NCI-H510A treated with DMSO at 0.1 percent for 48 hours (cell line): Measurements from ENCODE around the gene DDI2.
"Not testable (repeated sequence)": the region's sequence is repeated elsewhere in the genome, so short reads cannot be mapped to it uniquely, and the experiment has no call there.

Source experiments
- DNase-seq: peaks from one replicate; lab custom pipeline; 2025; lab: John Stamatoyannopoulos, UW

Gene DDI2

DNA sequence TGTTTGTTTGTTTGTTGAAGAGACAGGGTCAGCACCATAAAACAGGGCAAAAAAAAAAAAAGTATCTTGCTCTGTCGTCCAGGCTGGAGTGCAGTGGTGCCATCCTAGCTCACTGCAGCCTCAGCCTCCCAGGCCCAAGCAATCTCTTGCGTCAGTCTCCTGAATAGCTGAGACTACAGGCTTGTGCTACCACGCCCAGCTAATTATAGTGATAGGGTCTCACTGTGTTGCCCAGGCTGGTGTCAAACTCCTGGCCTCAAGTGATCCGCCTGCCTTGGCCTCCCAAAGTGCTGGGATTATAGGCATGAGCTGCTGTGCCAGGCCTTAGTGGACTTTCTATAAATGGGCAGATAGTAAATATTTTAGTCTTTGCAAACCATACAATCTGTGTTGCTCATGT lies 19.2 kb downstream of the DDI2 start:
- DNase-seq, result no peak

DNA sequence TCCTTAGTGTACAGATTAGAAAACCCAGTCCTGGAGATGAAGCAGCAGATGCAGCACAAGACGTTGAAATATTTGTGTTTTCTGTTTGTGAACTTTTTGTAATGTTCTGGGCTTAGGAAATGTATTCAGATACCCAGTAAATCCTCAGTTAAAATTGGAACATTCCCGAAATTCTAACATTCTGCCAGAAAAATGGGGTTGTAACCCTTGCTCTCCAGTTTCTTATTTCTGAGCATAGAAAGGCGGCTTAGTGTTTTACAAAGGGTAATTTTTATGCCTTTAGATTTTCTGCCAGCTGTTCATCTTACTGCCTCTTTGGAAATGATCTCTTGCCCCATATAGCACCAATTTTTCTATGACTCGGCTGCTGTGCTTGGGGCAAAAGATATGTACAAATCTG lies 20.6 kb downstream of the DDI2 start:
- no peak for DNase-seq

DNA sequence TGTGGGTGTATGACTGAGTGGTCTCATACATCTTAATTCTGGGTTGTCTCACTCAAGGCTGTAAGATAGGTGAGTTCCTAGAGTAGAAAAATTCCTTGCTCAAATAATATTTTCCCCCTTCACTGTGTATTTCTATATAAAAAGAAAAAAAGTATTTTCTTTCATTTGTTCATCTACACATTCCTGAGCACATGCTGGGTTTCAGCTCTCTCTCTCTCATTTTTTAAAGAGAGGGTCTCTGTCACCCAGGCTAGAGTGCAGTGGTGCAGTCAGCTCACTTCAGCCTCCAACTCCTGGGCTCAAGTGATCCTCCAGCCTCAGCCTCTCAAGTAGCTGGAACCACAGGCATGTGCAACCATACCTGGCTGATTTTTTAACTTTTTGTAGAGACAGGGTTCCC lies 22.0 kb downstream of the DDI2 start:
- no peak for DNase-seq

DNA sequence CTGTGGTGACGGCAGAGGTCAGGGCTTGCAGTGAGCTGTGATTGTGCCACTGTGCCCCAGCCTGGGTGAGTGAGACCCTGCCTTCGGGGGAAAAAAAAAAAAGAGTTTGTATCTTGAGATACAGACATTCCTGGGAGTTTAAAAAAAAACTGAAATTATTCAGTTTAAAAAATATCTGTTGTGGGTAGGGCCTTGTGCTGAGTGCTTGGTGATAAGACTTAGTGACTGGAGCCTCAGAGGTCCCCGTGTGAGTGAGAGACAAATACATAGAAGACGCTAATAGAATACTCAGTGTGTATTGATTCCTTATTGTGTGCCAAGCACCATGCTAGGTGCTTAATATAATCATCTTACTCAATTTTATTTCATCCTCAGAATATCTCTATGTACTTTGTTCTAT lies 22.7 kb downstream of the DDI2 start:
- DNase-seq, result no peak

DNA sequence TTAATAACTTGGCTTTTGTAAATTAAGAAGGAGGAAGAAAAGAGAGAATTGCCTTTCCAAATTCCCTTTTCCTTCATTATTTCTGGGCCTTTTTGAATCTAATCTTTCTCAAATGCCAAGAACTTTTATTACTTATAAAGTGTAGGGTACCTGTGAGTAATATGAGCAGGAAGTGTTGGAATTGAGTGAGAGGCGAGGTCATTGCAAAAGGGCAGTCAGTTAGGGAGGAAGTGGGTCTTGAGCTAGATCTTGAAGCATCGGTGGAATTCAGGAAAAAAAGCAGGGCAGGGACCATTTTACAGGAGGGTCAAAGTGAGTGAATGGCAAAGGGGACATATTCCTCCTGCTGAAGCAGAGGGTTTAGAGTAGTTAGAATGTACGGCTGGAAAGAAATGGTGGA lies 23.4 kb downstream of the DDI2 start:
- no peak for DNase-seq

DNA sequence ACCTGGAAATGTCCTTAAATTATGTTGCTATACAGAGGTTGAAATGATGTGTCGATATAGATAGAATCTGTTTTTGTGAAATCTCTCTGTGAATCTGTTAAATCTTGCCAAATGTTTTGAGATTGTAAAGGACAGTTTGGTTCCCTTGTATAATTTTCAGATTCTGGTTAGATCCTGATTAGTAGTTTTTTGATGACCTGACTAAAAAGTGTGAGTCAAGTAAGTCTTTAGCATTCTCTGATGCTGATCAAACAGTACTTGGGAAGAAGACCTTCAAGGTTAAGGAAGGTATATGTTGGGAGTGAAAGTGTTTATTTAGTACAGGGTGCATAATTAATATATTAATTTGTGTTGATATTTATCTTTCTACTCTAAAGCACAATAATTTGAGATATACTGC lies 32.7 kb downstream of the DDI2 start:
- no peak for DNase-seq

DNA sequence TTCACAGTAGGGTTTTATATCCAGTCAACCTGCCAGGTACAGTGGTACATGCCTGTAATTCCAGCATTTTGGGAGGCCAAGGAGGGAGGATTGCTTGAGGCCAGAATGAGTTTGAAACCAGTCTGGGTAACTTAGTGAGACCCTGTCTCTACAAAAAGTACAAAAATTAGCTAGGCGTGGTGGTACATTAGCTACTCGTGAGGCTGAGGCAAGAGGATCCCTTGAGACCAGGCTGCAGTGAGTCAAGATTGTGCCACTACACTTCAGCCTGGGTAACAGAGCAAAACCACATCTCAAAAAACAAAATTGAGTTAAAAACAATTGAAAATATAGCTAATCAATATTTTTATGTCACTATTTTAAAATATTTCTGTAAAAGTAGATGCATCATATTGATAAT lies 33.2 kb downstream of the DDI2 start:
- no peak for DNase-seq

DNA sequence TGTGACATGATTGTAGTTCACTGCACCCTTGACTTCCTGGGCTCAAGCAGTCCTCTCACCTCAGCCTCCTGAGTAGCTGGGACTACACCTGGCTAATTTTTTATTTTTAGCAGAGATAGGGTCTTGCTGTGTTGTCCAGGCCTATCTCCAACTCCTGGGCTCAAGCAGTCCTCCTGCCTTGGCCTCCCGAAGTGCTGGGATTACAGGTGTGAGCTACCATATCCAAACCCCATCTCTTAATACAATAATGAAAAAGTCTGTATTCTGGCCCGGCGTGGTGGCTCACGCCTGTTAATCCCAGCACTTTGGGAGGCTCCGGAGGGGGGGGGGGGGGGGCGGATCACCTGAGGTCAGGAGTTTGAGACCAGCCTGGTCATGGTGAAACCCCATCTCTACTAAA lies 34.9 kb downstream of the DDI2 start:
- not testable (repeated sequence) for DNase-seq

DNA sequence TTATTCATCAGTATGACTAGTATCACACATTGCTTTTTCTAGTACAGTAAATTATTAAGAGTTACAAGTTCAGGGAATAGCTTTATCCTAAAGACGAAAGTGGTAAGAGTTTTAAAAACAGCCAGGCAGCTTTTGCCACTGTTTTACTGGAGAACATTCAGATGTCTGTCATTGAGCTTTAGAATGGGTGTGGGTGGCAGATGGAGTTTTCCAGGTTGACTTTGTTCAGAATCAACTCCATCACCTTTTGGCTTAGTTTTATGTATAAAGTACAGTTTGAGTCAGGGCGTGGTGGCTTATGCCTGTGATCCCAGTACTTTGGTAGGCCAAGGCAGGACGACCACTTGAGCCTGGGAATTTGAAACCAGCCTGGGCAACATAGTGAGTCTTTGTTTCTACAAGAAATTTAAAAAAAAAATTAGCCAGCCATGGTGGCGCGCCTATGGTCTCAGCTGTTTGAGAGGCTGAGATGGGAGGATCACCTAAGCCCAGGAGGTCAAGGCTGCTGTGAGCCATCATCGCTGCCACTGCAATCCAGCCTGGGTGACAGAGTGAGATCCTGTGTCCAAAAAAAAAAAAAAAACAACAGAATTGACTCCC lies 36.9 kb downstream of the DDI2 start:
- DNase-seq, result no peak

DNA sequence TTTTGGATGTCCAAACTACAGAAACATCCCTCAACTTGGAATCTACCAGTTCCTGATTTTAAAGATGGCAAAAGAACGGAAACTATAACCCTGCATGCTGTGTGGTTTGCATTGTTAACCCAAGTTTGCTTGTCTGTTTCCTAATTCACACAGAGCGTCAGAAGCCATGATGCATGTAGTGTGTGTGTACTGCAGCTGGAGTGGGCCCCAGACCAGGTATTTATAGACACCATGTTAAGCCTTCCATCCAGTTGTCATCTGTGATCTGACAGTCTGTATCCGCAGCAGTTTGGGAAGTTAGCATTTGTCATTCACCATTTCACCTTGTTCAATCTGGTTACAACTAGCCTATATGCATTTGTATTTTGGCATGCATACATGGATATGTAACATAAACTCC lies 39.2 kb downstream of the DDI2 start:
- DNase-seq, result no peak

DNA sequence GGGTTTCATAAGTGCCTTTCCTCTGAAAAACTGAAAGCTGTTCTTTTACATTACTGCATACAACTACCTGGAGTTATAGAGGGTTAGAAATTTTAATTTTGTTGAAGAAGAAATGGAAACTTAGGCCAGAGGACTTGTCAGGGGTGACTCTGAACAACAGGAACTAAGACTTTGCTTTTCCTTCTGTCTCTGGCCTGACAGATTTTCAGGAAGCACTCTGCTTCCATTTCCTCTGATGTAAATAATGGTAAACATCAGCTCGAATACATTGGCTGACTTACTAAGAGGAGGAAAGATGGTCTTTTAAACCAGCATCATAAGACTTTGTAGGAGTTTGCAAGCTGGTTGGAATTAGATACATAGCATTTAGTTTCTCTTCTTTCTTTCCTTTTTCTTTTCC lies 39.8 kb downstream of the DDI2 start:
- DNase-seq, result no peak

DNA sequence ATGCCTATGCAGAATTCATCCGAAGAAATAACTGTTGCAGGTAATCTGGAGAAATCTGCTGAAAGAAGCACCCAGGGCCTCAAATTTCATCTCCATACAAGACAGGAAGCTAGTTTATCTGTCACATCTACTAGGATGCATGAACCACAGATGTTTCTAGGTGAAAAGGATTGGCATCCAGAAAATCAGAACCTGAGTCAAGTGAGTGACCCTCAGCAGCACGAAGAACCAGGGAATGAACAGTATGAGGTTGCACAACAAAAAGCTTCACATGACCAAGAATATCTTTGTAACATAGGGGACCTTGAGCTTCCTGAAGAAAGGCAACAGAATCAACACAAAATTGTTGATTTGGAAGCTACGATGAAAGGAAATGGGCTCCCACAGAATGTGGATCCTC lies 42.9 kb downstream of the DDI2 start:
- DNase-seq, result no peak

DNA sequence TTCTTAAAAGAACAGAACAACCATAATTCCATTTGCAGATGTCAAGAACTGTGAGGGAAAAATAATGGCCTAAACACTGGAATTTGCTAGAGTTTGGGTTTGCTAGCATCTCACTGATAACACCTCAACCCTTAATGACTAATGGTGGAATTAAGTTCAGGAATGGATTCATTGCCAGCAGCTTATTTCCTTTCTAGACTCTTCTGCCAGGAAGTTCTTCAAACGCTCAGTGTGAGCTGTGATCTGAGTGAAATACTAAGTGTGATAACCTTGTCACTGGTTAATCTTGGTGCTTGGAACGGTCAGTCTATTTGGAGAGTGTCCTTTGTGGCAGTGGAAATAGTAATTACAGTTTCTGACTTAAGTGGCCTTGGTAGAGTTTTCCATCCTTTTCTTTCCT lies 45.2 kb downstream of the DDI2 start:
- no peak for DNase-seq

DNA sequence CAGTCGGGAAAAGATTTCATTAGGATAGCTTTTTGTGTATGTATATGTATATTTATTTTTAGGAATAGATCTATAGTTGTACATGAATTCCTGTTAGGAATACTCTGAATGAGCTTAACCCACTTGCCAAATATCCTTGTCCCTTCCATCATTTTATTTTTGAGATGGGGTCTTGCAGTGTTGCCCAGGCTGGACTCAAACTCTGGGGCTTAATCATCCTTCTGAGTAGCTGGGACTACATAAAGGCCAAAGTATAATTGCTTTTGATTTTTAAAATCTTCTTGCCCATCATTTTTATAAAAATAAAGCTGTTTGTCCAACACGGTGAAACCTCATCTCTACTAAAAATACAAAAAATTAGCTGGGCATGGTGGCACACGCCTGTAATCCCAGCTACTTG lies 46.7 kb downstream of the DDI2 start:
- no peak for DNase-seq

DNA sequence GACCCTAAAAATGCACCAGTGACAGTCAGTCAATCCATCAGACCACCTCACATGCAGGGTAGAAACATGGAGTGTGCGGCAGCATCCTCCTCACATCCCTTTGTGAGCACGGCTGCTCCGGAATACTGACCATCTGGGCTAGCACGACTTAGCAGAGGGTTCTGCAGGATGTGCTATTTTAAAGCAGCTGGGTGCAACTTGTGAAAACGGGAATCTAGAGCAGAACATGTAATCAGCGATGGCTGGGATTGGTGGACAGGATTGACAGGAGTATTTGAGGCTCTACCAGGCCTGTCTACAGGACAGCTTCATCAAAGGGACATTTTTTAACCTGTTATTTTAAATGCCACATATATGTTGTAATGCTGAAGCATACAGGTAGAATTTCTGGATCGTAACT lies 50.1 kb downstream of the DDI2 start:
- no peak for DNase-seq

DNA sequence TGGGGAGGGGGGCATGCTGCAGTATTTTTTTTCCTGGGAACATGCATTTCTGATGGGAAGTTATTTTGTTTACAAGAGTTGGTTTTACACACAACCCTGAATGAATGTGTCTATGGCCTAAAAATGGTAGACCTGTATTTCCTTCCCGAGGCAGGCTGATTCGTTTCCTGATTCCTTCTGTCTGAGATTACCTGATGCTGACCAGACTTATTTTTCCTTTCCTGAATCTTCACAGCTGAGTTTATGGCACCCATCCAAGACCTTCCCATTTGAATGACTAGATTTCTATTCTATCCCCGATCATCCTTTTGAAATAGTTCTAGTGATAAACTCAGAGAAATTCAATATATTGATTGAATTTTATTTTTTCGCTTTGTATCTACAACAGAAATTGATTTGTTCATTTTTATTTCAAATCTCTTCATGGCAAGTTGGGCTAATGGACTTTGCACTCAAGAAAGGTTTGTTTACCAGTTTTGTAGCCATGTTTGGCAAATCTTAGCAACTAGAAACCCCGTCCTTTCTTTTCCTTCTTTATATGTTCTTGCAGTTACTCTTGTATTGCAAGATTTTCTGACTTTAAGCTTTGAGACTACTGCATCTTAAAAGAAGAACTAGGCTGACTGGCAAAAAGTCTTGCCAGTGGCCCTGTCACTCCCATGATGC lies 51.0 kb downstream of the DDI2 start:
- DNase-seq, result no peak

DNA sequence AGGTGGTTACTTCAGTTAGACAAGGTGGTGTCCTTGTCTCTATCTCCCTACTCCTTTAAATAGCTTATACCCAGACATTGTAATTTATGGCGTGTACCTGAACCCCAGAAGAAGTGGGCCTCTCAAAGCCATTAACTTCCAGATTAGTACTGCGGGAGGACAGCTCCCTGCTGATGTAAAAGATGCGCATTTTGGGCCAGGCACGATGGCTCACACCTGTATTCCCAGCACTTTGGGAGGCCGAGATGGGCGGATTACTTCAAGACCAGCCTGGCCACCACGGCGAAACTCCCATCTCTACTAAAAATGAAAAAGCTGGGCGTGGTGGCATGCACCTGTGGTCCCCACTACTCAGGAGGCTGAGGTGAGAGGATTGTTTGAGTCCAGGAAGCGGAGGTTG lies 51.8 kb downstream of the DDI2 start:
- DNase-seq, result no peak

DNA sequence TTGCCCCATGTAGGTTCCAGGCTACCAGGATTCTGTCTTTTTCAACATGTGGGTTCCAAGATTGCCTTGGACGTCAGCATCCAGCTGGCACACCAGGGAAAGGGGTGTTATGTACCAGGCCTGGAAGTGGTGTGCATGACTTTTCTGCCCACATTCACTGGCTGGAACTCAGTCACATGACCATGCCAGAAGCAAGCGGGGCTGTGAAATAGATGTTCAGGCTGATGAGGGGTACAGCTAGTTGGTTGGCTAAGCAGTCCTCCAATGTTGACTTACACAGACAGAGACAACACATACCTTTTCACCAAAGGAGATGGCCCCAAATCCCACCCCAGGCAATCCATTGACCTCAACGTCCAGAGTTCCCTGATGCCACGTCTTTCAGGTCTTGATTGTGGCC lies 52.6 kb downstream of the DDI2 start:
- DNase-seq, result no peak

DNA sequence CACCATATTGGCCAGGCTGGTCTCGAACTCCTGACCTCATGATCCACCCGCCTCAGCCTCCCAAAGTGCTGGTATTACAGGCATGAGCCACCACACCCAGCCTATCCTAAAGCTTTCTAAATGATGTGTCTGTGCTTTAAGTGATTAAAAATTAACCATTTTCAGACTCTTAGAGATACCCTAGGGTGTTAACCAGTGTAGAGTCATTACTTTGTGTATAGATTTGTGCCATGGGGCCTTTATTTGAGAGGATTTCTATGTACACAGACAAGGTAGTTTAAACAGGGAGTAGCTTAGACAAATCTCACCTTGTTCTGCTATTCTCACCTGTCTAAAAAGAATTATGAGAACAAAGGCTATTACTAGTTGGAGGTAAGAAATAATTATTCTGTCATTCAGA lies 54.2 kb downstream of the DDI2 start:
- no peak for DNase-seq

DNA sequence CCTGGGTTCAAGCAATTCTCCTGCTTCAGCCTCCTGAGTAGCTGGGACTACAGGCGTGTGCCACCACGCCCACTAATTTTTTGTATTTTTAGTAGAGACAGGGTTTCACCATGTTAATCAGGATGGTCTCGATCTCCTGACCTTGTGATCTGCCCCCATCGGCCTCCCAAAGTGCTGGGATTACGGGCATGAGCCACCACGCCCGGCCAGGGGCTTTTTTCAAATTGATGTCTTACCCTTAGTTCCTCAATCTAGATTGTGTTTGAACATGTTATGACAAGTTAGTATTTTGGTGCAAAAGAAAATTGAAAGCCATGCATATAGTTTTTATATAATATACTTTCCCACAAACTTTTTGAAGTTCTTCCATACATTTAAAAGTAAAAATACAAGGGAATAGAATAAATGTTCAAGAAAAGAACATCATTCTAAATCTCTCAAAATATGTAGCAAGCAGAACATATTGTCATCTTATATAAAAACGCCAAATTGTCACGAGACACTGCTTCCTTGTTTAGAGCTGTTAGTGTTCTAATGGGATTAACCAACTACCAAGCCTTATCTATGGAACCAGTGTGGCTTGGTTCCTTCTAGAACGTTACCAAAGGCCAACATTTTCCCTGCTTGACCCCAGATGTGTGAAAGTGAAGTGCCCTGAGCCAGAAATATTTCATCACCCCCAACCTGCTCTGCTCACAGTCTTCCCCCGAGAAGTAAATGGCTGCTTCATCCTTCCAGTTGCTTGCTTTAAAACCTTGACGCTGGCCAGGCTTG lies 57.3 kb downstream of the DDI2 start:
- no peak for DNase-seq

DNA sequence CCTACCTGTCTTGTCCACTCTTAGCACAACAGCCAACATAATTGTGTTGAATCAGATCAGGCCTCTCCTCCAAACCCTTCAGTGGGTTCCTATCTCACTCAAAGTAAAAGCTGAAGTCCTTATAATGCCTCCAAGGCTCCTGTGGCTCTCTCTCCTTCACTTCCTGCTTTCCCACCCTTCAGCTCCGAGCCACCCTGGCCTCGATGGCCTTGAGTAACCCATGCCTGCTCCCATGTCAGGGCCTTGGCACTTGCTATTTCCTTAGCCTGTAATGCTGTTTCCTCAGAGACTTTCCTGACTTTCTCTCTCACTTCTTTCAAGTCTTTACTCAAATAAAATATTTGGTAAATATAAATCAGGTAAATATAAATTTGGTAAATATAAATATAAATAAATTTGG lies 58.8 kb downstream of the DDI2 start:
- no peak for DNase-seq

DNA sequence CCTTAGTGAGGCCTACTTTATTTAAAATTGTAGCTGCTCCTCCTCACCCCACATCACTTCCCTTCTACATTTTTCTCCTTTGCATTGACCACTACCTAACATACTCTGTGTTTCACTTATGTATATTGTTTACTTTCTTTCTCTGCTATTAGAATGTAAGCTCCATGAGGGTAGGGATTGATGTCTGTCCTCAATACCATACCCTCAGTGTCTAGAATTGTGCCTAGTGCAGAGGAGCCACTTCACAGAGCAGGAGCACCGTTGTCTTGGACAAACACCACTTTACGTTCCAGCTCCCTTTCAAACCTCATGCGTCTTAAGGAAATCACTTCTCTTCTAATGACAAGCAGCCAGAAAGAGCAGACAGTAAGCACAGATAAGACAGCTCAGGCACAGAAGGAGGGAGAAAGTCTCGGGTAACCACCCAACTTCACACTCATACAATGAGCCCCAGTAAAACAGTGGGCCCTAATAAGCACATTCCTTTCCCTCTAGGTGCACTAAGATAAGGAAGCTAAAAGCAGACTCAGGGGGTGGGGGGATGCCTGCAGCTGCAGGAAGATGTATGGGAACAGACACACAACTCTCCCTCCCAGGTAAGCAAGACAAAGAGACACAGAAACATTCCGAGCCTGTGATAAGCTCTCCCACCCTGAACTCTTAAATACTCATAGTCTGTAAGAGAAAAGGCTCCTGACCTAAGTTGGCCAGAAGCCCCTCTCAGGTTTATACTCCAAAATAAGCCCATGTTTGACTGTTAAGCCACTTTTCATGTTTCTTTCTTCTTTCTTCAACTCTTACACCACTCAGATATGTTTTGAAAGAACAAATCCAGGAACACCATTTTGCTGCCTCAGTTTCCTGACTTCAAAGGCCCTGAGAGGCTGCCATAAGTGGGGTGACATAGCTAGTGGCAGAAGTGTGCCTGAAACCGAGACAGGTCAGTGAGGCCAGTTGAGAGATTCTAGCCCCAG lies 59.7 kb downstream of the DDI2 start:
- no peak for DNase-seq
